Hepatocyte (in vitro differentiated cells): ENCODE data around the gene TCP11L2.

ENCODE experiments used
- EZH2 ChIP-seq: fragments of 200-600 bp; sonication (generic); IDR thresholded peaks from 2 replicates; pipeline ENCODE4 v1.6.1; 2016; ENCODE audit warnings: antibody characterized with exemption, mild to moderate bottlenecking, borderline replicate concordance
- EZH2phosphoT487 ChIP-seq: fragments of 200-600 bp; sonication (generic); IDR thresholded peaks from one replicate; pipeline ENCODE4 v1.6.1; 2018; ENCODE audit warnings: antibody characterized with exemption, mild to moderate bottlenecking, low read depth, moderate library complexity; ENCODE audit not compliant: unreplicated experiment, severe bottlenecking
- TF ChIP-seq, protein P1 (sequence below): fragments of 200-600 bp; sonication (generic); IDR thresholded peaks from 2 replicates; pipeline ENCODE4 v1.5.1; 2016; ENCODE audit warnings: antibody characterized with exemption, mild to moderate bottlenecking; ENCODE audit not compliant: poor library complexity

DNA sequence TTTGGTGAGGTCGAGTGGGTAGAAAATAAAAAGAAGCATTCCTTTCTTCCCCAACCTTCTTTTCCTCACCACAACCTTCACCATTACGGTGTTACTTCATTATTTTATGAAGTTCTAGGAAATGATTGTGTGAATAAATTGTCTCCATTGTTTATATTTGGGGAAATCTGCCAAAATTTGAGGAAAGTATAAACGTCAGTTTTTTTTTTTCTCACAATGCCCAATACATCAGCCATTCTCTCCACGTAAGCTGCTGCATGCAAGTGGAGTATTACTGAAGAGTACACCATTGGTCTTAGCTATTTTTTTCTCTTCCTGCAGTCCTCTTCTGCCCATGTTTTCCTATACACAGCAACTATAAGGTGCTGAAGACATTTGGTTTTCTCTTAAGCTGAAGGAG is 45.9 kb downstream of the TCP11L2 start:
- TF ChIP-seq, protein P1, sequence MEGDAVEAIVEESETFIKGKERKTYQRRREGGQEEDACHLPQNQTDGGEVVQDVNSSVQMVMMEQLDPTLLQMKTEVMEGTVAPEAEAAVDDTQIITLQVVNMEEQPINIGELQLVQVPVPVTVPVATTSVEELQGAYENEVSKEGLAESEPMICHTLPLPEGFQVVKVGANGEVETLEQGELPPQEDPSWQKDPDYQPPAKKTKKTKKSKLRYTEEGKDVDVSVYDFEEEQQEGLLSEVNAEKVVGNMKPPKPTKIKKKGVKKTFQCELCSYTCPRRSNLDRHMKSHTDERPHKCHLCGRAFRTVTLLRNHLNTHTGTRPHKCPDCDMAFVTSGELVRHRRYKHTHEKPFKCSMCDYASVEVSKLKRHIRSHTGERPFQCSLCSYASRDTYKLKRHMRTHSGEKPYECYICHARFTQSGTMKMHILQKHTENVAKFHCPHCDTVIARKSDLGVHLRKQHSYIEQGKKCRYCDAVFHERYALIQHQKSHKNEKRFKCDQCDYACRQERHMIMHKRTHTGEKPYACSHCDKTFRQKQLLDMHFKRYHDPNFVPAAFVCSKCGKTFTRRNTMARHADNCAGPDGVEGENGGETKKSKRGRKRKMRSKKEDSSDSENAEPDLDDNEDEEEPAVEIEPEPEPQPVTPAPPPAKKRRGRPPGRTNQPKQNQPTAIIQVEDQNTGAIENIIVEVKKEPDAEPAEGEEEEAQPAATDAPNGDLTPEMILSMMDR, result no peak
- TF ChIP-seq EZH2 (no peak), EZH2phosphoT487 (no peak)
